ENCODE measurements around the gene SLC25A12.

Gene SLC25A12

DNA sequence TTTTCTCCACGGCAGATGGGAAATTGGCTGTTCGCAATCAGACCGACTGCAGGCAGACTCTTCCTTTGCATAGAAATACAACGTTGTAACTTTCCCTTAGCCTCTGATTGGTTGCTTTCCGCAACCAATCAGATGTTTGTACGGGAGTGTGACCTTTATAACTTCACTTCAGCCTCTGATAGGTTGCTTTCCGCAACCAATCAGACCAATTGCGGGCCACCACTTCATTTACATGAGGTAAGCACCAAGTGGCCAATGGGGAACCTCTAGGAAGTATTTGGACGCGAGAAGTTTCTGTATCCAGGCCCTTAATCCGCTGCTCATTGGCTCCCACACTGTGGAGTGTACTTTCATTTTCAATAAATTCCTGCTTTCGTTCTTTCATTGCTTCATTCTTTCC lies 19.1 kb downstream of the SLC25A12 start:
- H2AFZ ChIP-seq (ENCODE audit: low read depth, low read length) = no peak overlapping the region
- H4K20me1 ChIP-seq (ENCODE audit: insufficient read depth, low read length) = no peaks in the 10 kb centered on the region; the same call in 1 of the 2 replicates
- no peak overlapping the region for H3K4me2 ChIP-seq (ENCODE audit: insufficient read depth, low read length)
- H3K4me3 ChIP-seq (ENCODE audit: low read depth in 1 of 2, low read length in 2 of 2) = no peak overlapping the region
- ATAC-seq (ENCODE audit: insufficient read depth, low read depth) (no peak), DNase-seq (no peak)
- H3K36me3 ChIP-seq (ENCODE audit: insufficient read depth, low read length) = peaks cover 20% of the 10 kb centered on the region
- no peak overlapping the region for H3K9ac ChIP-seq (ENCODE audit: low read depth, low read length)
- H3K79me2 ChIP-seq (ENCODE audit: insufficient read depth, low read length) = peaks cover 59% of the 10 kb centered on the region
- no peaks in the 10 kb centered on the region for H3K4me1 ChIP-seq (ENCODE audit: insufficient read depth, low read length)
- H3K27me3 ChIP-seq (ENCODE audit: insufficient read depth, low read length, poor library complexity) = no peaks in the 10 kb centered on the region
- no peaks in the 10 kb centered on the region for H3K9me3 ChIP-seq (ENCODE audit: insufficient read depth, low read length, severe bottlenecking)
- TF ChIP-seq EZH2 (IDR thresholded peaks at IDR 0.05; ENCODE audit: borderline replicate concordance, low read depth, low read length, severe bottlenecking) (no peak), CTCF (IDR thresholded peaks at IDR 0.05; ENCODE audit: borderline replicate concordance, extremely low read depth, low read length, poor library complexity, severe bottlenecking) (no peak)
- no peak overlapping the region for H3K27ac ChIP-seq (ENCODE audit: low read length)

DNA sequence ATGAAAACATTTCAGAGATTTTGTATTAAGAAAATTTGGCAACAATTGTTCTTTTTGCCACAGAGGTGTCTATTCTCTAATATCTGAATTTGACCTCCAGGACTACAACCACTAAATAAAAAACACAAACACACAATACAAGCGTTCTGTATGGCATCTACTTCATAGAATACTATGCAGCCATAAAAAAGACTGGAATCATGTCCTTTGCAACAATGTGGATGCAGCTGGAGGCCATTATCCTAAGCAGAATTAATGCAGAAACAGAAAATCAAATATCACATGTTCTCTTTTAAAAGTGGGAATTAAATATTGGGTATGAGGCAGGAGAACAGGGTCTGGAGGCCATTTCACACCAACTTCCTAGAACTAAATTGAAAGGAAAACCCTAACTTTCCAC lies 19.5 kb downstream of the SLC25A12 start:
- H4K20me1 ChIP-seq (ENCODE audit: insufficient read depth, low read length) = no peaks in the 10 kb centered on the region; the same call in 1 of the 2 replicates
- no peak for DNase-seq
- H3K79me2 ChIP-seq (ENCODE audit: insufficient read depth, low read length) = peaks cover 60% of the 10 kb centered on the region
- H3K4me2 ChIP-seq (ENCODE audit: insufficient read depth, low read length) = no peak overlapping the region
- H2AFZ ChIP-seq (ENCODE audit: low read depth, low read length) = no peak overlapping the region
- H3K9me3 ChIP-seq (ENCODE audit: insufficient read depth, low read length, severe bottlenecking) = no peaks in the 10 kb centered on the region
- no peak overlapping the region for H3K27ac ChIP-seq (ENCODE audit: low read length)
- TF ChIP-seq CTCF (IDR thresholded peaks at IDR 0.05; ENCODE audit: borderline replicate concordance, extremely low read depth, low read length, poor library complexity, severe bottlenecking) = no peak
- no peak for TF ChIP-seq EZH2 (IDR thresholded peaks at IDR 0.05; ENCODE audit: borderline replicate concordance, low read depth, low read length, severe bottlenecking)
- H3K4me3 ChIP-seq (ENCODE audit: low read depth in 1 of 2, low read length in 2 of 2) = no peak overlapping the region
- H3K27me3 ChIP-seq (ENCODE audit: insufficient read depth, low read length, poor library complexity) = no peaks in the 10 kb centered on the region
- H3K4me1 ChIP-seq (ENCODE audit: insufficient read depth, low read length) = no peaks in the 10 kb centered on the region
- H3K9ac ChIP-seq (ENCODE audit: low read depth, low read length) = no peak overlapping the region
- H3K36me3 ChIP-seq (ENCODE audit: insufficient read depth, low read length) = peaks cover 24% of the 10 kb centered on the region
- ATAC-seq (ENCODE audit: insufficient read depth, low read depth) = no peak

GRCh38 chr2:171864357-171864985 lies 29.6 kb downstream of the SLC25A12 start:
- no peaks in the 10 kb centered on the region for H4K20me1 ChIP-seq (ENCODE audit: insufficient read depth, low read length)
- no peak overlapping the region for H2AFZ ChIP-seq (ENCODE audit: low read depth, low read length)
- no peak for TF ChIP-seq EZH2 (IDR thresholded peaks at IDR 0.05; ENCODE audit: borderline replicate concordance, low read depth, low read length, severe bottlenecking)
- TF ChIP-seq CTCF (IDR thresholded peaks at IDR 0.05; ENCODE audit: borderline replicate concordance, extremely low read depth, low read length, poor library complexity, severe bottlenecking) = no peak
- peaks cover 4% of the 10 kb centered on the region; the same call in 1 of the 2 replicates for H3K4me1 ChIP-seq (ENCODE audit: insufficient read depth, low read length)
- no peak overlapping the region for H3K4me2 ChIP-seq (ENCODE audit: insufficient read depth, low read length)
- ATAC-seq (ENCODE audit: insufficient read depth, low read depth) (peak; percentile 91), DNase-seq (peak; percentile 48)
- H3K4me3 ChIP-seq (ENCODE audit: low read depth in 1 of 2, low read length in 2 of 2) = no peak overlapping the region
- peaks cover 5% of the 10 kb centered on the region; the same call in 1 of the 2 replicates for H3K79me2 ChIP-seq (ENCODE audit: insufficient read depth, low read length)
- H3K27me3 ChIP-seq (ENCODE audit: insufficient read depth, low read length, poor library complexity) = no peaks in the 10 kb centered on the region
- H3K27ac ChIP-seq (ENCODE audit: low read length) = no peak overlapping the region
- H3K36me3 ChIP-seq (ENCODE audit: insufficient read depth, low read length) = peaks cover 22% of the 10 kb centered on the region; the same call in 1 of the 2 replicates
- H3K9ac ChIP-seq (ENCODE audit: low read depth, low read length) = no peak overlapping the region
- peaks cover 11% of the 10 kb centered on the region for H3K9me3 ChIP-seq (ENCODE audit: insufficient read depth, low read length, severe bottlenecking)

Measured in DND-41 (cell line).